GM18870 (cell line): ENCODE results near the gene SIGLEC15.

ENCODE experiments used
- ATAC-seq: cut with Tn5 transposase; IDR thresholded peaks from one replicate; pipeline ENCODE4 v1.9.1; 2021; ENCODE audit warnings: moderate library complexity; ENCODE audit not compliant: unreplicated experiment

SIGLEC15 gene

DNA sequence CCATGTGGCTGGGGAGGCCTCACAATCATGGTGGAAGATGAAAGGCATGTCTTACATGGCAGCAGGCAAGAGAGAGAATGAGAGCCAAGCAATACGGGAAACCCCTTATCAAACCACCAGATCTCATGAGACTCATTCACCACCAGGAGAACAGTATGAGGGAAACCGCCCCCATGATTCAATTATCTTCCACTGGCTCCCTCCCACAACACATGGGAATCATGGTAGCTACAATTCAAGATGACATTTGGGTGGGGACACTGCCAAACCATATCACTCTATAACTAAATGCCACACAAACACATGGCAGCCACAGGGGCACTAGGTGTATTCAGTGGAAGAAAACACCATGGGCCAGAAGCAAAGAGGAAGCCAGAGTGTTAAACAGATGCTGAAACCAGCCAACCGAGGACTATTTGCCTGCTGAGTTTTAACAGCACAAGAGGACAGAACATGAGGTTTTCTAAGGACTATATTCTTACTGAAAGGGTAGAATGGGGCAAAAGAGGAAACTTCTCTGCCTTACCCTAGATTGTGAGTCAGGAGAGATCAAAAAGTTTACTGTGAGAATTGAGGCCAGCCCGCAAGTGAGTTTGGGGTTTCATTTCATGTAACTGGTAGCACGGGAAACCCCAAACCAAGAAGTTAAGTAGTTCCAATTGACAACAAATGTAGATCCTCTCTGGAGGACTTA, 49.2 kb downstream of the SIGLEC15 start:
- peak; percentile 91 for ATAC-seq

- no peak for ATAC-seq
Measured at GRCh38 chr18:45876161-45876560, 50.7 kb downstream of the SIGLEC15 start.

- ATAC-seq: no peak
Measured at GRCh38 chr18:45877403-45877802, 51.9 kb downstream of the SIGLEC15 start.

- ATAC-seq: peak; percentile 59
Measured at GRCh38 chr18:45879681-45880655, 54.5 kb downstream of the SIGLEC15 start.

DNA sequence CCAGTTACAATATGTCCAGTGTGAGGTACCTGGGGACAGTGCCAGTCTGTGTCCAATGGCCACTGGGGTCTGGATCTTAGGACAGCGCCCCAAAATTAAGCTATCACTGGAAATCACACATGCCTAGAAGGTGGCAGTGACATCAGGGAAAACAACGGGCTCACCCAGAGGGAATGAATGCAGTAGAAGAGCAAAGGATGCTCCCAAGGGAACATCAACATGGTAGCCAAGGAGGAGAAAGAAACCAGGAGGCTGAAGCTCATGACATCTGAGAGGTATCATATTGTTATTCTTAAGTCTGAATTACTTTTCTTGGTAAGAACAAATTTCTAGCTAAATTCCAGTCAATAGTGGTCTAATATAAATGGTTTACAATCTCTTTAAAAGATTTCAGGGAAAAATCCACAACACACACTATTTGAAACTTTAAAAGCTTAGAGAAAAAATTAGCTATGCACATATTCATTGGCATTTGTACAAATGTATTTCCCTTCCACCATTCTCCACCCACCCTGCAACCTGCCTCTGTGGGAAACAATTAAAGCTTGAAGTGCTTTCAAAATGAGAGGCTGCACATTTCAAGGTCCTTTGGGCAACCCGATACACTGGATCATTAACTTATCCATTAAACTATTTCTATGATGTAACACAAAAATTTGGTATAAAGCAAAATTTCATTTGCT, 55.5 kb downstream of the SIGLEC15 start:
- ATAC-seq: no peak

DNA sequence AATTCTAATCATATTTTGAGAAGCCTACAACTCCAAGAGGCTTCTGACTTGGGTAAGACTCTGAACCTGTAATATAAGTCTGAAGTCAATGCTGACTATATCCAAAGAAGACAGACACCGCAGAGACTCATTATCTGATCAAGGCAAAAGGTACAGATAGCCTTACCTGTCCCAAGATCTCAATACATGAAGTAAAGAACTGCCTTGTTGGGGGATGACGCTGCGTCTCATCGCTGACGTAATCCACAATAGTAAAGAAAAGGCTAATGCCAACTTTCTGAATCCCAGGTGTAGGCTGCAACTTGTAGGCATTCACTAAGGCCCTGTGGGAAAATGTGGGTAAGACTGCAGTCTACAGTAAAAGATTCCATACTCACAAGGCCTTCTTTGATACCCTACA, 62.1 kb downstream of the SIGLEC15 start:
- ATAC-seq: no peak

GRCh38 chr18:45889419-45890064, 64.1 kb downstream of the SIGLEC15 start:
- no peak for ATAC-seq

GRCh38 chr18:45890606-45891005, 65.1 kb downstream of the SIGLEC15 start:
- no peak for ATAC-seq

DNA sequence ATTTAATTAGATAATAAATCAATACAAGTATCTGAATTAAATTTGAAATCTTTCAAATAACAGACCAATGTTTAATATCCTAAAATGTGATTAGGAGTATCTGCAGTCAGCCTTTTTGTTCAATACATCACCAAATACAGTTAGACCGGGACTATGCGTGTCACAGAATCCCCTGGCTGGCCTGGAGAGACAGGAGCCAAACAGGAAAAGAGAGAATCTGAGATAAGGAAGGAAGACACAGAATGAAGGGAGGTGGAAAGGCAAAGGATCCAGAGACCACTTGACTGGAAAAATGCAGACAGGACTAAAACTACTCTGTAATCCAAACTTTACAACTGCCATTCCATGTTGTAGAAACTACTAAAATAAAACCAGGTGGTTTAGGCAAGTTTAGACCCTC, 66.3 kb downstream of the SIGLEC15 start:
- no peak for ATAC-seq
